Thyroid gland (tissue), 4 donors: ENCODE data around the gene ZNF200. TPM values are rescaled to one million over a fixed set of nuclear protein-coding genes. Genes with fewer than 3 reads are reported as not detected.

Experiments
- DNase-seq, 2 donors: peaks; one replicate each; pipeline ENCODE4 v3.0.0-alpha.2; 2019
- H3K27ac ChIP-seq, 3 donors: fragments of 200-600 bp; sonication (generic); 1 replicate in 2 of 3; 2 replicates in 1 of 3; pipeline ENCODE4 v1.5.1; 2016 to 2019; ENCODE audit warnings: mild to moderate bottlenecking in 1 of 3, moderate library complexity in 1 of 3
- H3K27me3 ChIP-seq: fragments of 200-600 bp; sonication (generic); one replicate; pipeline ENCODE4 v1.5.1; 2019
- H3K36me3 ChIP-seq, 2 donors: fragments of 200-600 bp; sonication (generic); one replicate each; pipeline ENCODE4 v1.5.1; 2016 to 2019
- H3K4me1 ChIP-seq, 2 donors: fragments of 200-600 bp; sonication (generic); one replicate each; pipeline ENCODE4 v1.5.1; 2017 to 2019
- H3K4me3 ChIP-seq, 3 donors: fragments of 200-600 bp; sonication (generic); replicated peaks in 1 of 3; 1 replicate in 2 of 3; 2 replicates in 1 of 3; pipeline ENCODE4 v1.5.1; 2016; ENCODE audit warnings: mild to moderate bottlenecking in 1 of 3
- H3K9me3 ChIP-seq: fragments of 200-600 bp; sonication (generic); one replicate; pipeline ENCODE4 v1.5.1; 2017
- CTCF ChIP-seq, 6 experiments: fragments of 200-600 bp in 3 of 6; fragments of 450-650 bp in 3 of 6; sonication (generic) in 3 of 6; IDR thresholded peaks; one replicate each; pipeline ENCODE4 v1.5.1; 2016 to 2019; ENCODE audit warnings: antibody characterized with exemption in 6 of 6, mild to moderate bottlenecking in 2 of 6, inconsistent platforms in 1 of 6, moderate library complexity in 1 of 6
- POLR2A ChIP-seq, 2 donors: fragments of 450-650 bp; IDR thresholded peaks; one replicate each; pipeline ENCODE4 v1.6.1; 2017; ENCODE audit warnings: antibody characterized with exemption in 2 of 2, mild to moderate bottlenecking in 2 of 2, moderate library complexity in 1 of 2
- WGBS, 2 donors: methylation state at CpG; one replicate each; pipeline ENCODE4 v1.1.5; 2017; 5-methylcytosine and 5-hydroxymethylcytosine counted together
- intact Hi-C: fragments of 100-400 bp; cut with DNase I; formaldehyde crosslinking; loops from one replicate; pipeline ENCODE4 v1.15.1; 2023
- total RNA-seq, 4 donors: library from RNA; depleted of rRNA; stranded (reverse); fragments of >200 nt; gene quantifications; one replicate each; pipeline ENCODE4 v1.2.3, GENCODE V29; 2016

ZNF200 gene
- total RNA-seq, 4 donors from 2014 or later: 6.4 to 10.8 (median 9.4) TPM

DNA sequence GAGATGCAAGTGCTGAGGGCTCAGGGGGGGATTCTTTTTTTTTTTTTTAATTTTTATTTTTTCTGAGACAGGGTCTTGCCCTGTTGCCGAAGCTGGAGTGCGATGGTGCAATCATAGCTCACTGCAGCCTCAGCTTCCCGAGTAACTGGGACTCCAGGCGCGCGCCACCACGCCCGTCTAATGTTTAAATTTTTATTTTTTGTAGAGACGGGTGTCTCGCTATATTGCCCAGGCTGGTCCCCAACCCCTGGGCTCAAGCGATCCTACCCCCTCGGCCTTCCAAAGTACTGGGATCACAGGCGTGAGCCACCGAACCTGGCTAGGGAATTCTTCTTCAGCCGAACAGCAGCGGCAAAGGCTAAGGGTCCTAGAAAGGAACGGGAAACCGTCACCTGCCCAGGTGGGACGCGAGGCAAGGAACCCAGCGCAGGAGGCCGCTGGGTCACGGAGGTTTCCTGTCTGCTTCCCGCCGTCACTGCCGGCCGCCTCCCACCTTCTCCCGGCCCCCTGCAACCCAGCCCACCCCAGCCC, 60.3 kb downstream of the ZNF200 start:
- Histone ChIP-seq H3K4me3 (no peak overlapping the region), H3K36me3 (no peaks in the 10 kb centered on the region), H3K9me3 (no peaks in the 10 kb centered on the region), H3K27me3 (peaks cover 71% of the 10 kb centered on the region), H3K27ac (no peak overlapping the region), H3K4me1 (peaks cover 9 to 24% of the 10 kb centered on the region in 2 donors)
- DNase-seq: no peak
- intact Hi-C loops: no loop called here
- TF ChIP-seq POLR2A (IDR thresholded peaks at IDR 0.05): no peak
- no peak for TF ChIP-seq CTCF (IDR thresholded peaks at IDR 0.05)
- WGBS, 2 donors: 16 to 29% methylated on average over 19 to 28 of the region's 28 CpGs

- intact Hi-C loops: no loop called here
Measured at GRCh38 chr16:3173892-3174617, 60.9 kb downstream of the ZNF200 start.

More at GRCh38 chr16:3173892-3174617, 60.9 kb downstream of the ZNF200 start:
- no peak overlapping the region for H3K4me3 ChIP-seq
- no peak for DNase-seq
- no peak overlapping the region for H3K27ac ChIP-seq
- peaks cover 9 to 24% of the 10 kb centered on the region in 2 donors for H3K4me1 ChIP-seq
- TF ChIP-seq POLR2A (IDR thresholded peaks at IDR 0.05): no peak
- no peaks in the 10 kb centered on the region for H3K36me3 ChIP-seq
- H3K27me3 ChIP-seq: peaks cover 72% of the 10 kb centered on the region
- H3K9me3 ChIP-seq: no peaks in the 10 kb centered on the region
- 4 to 6% methylated on average over 23 to 24 of the region's 24 CpGs for WGBS, 2 donors

Other genes starting within 250 kb of the ZNF200 start
- gene CLDN9, start 222.2 kb downstream of the ZNF200 start, total RNA-seq: under 1 TPM in 1 of 4 donors, not detected in 3; 0.33 TPM
- not detected for gene CLDN6, start 217.0 kb downstream of the ZNF200 start, total RNA-seq
- 100 to 1,000 TPM in 1 of 4 donors, 10 to 100 TPM in 3; 47.9 to 110 (median 67.0) TPM for gene TNFRSF12A, start 214.8 kb downstream of the ZNF200 start, total RNA-seq
- gene HCFC1R1, start 211.2 kb downstream of the ZNF200 start, total RNA-seq: 10 to 100 TPM; 10.1 to 51.7 (median 29.7) TPM
- gene THOC6, start 211.1 kb downstream of the ZNF200 start, total RNA-seq: 10 to 100 TPM; 16.5 to 19.1 (median 17.6) TPM
- gene BICDL2, start 198.2 kb downstream of the ZNF200 start, total RNA-seq: 10 to 100 TPM in 3 of 4 donors, 1 to 10 TPM in 1; 7.3 to 17.8 (median 14.6) TPM
- 1 to 10 TPM in 1 of 4 donors, under 1 TPM in 3; 0.49 to 1.6 (median 0.70) TPM for gene MMP25, start 188.6 kb downstream of the ZNF200 start, total RNA-seq
- 10 to 100 TPM; 24.0 to 53.6 (median 28.9) TPM for gene IL32, start 169.5 kb downstream of the ZNF200 start, total RNA-seq
- gene ZSCAN10, start 135.9 kb downstream of the ZNF200 start, total RNA-seq: not detected
- 10 to 100 TPM; 18.5 to 28.9 (median 19.6) TPM for gene ZNF205, start 122.6 kb downstream of the ZNF200 start, total RNA-seq
- gene ZNF213, start 100.1 kb downstream of the ZNF200 start, total RNA-seq: 10 to 100 TPM in 1 of 4 donors, 1 to 10 TPM in 3; 5.2 to 10.2 (median 8.7) TPM
- gene OR1F1, start 47.0 kb downstream of the ZNF200 start, total RNA-seq: not detected
- gene MEFV, start 21.5 kb upstream of the ZNF200 start, total RNA-seq: 1 to 10 TPM in 1 of 4 donors, under 1 TPM in 3; 0.22 to 2.2 (median 0.54) TPM
- gene ZNF263, start 48.3 kb upstream of the ZNF200 start, total RNA-seq: 10 to 100 TPM; 44.6 to 62.2 (median 60.6) TPM
- 10 to 100 TPM in 3 of 4 donors, 1 to 10 TPM in 1; 8.6 to 16.2 (median 12.7) TPM for gene TIGD7, start 70.3 kb upstream of the ZNF200 start, total RNA-seq
- gene ZNF75A, start 70.3 kb upstream of the ZNF200 start, total RNA-seq: 10 to 100 TPM; 36.5 to 61.5 (median 45.7) TPM
- 1 to 10 TPM in 2 of 4 donors, under 1 TPM in 1, not detected in 1; 0.68 to 2.0 (median 1.1) TPM for gene OR2C1, start 120.7 kb upstream of the ZNF200 start, total RNA-seq
- 10 to 100 TPM; 12.0 to 20.2 (median 15.4) TPM for gene ZSCAN32, start 165.8 kb upstream of the ZNF200 start, total RNA-seq
- gene ZNF174, start 166.1 kb upstream of the ZNF200 start, total RNA-seq: 10 to 100 TPM; 12.1 to 16.7 (median 16.1) TPM
- gene ZNF597, start 208.3 kb upstream of the ZNF200 start, total RNA-seq: 1 to 10 TPM; 2.7 to 6.8 (median 4.3) TPM
- gene NAA60, start 208.5 kb upstream of the ZNF200 start, total RNA-seq: 10 to 100 TPM; 22.7 to 42.2 (median 31.0) TPM